GM19468 (cell line): Measurements from ENCODE around the gene RAB11A.

ENCODE experiments used
- ATAC-seq: cut with Tn5 transposase; IDR thresholded peaks from one replicate; pipeline ENCODE4 v1.9.1; 2021; ENCODE audit warnings: mild to moderate bottlenecking, moderate library complexity, moderate number of reproducible peaks; ENCODE audit not compliant: unreplicated experiment; ENCODE audit errors: extremely low read depth

RAB11A gene

GRCh38 chr15:65931221-65931620 lies 61.9 kb downstream of the RAB11A start:
- ATAC-seq: no peak

- no peak for ATAC-seq
Measured at GRCh38 chr15:65935391-65935790, 66.1 kb downstream of the RAB11A start.

GRCh38 chr15:65936282-65936681 lies 67.0 kb downstream of the RAB11A start:
- no peak for ATAC-seq

GRCh38 chr15:65937054-65937453 lies 67.8 kb downstream of the RAB11A start:
- no peak for ATAC-seq

- no peak for ATAC-seq
Measured at GRCh38 chr15:65937476-65937875, 68.2 kb downstream of the RAB11A start.

GRCh38 chr15:65938604-65939003 lies 69.3 kb downstream of the RAB11A start:
- ATAC-seq: no peak

- ATAC-seq: no peak
Measured at GRCh38 chr15:65939901-65940617, 70.8 kb downstream of the RAB11A start.

GRCh38 chr15:65940618-65940909 lies 71.3 kb downstream of the RAB11A start:
- no peak for ATAC-seq
